Measurements from ENCODE around the gene ARL15.

The ARL15 gene

GRCh38 chr5:54341971-54342370 is 31.6 kb upstream of the ARL15 start:
- in situ Hi-C loops (cut with MboI; ENCODE audit: low sequenced_read_pairs, unreplicated experiment), result no loop called here
- TF ChIP-seq CTCF (IDR thresholded peaks at IDR 0.05; ENCODE audit: borderline replicate concordance, control extremely low read depth, extremely low read depth, insufficient read depth, missing control alignments), result no peak
- DNase-seq (ENCODE audit: low spot score), result no peak

GRCh38 chr5:54337523-54337922 is 27.1 kb upstream of the ARL15 start:
- no peak for DNase-seq (ENCODE audit: low spot score)
- in situ Hi-C loops (cut with MboI; ENCODE audit: low sequenced_read_pairs, unreplicated experiment), result no loop called here
- TF ChIP-seq CTCF (IDR thresholded peaks at IDR 0.05; ENCODE audit: borderline replicate concordance, control extremely low read depth, extremely low read depth, insufficient read depth, missing control alignments), result no peak

GRCh38 chr5:54332720-54333119 is 22.3 kb upstream of the ARL15 start:
- in situ Hi-C loops (cut with MboI; ENCODE audit: low sequenced_read_pairs, unreplicated experiment), result no loop called here
- TF ChIP-seq CTCF (IDR thresholded peaks at IDR 0.05; ENCODE audit: borderline replicate concordance, control extremely low read depth, extremely low read depth, insufficient read depth, missing control alignments), result no peak
- DNase-seq (ENCODE audit: low spot score), result no peak

GRCh38 chr5:54329731-54330709 is 19.6 kb upstream of the ARL15 start:
- in situ Hi-C loops (cut with MboI; ENCODE audit: low sequenced_read_pairs, unreplicated experiment), result no loop called here
- no peak for TF ChIP-seq CTCF (IDR thresholded peaks at IDR 0.05; ENCODE audit: borderline replicate concordance, control extremely low read depth, extremely low read depth, insufficient read depth, missing control alignments)
- DNase-seq (ENCODE audit: low spot score), result no peak

GRCh38 chr5:54326662-54327270 is 16.4 kb upstream of the ARL15 start:
- in situ Hi-C loops (cut with MboI; ENCODE audit: low sequenced_read_pairs, unreplicated experiment), result no loop called here
- TF ChIP-seq CTCF (IDR thresholded peaks at IDR 0.05; ENCODE audit: borderline replicate concordance, control extremely low read depth, extremely low read depth, insufficient read depth, missing control alignments), result no peak
- DNase-seq (ENCODE audit: low spot score), result no peak

GRCh38 chr5:54325610-54326311 is 15.4 kb upstream of the ARL15 start:
- in situ Hi-C loops (cut with MboI; ENCODE audit: low sequenced_read_pairs, unreplicated experiment), result no loop called here
- no peak for DNase-seq (ENCODE audit: low spot score)
- TF ChIP-seq CTCF (IDR thresholded peaks at IDR 0.05; ENCODE audit: borderline replicate concordance, control extremely low read depth, extremely low read depth, insufficient read depth, missing control alignments), result no peak

Data from GM13976 (cell line).